HFFc6 (cell line): ENCODE data around the gene SPTLC1. TPM values are rescaled to one million over a fixed set of nuclear protein-coding genes. Genes with fewer than 3 reads are reported as not detected.

Experiments used
- DNase-seq: peaks from one replicate; pipeline ENCODE4 v3.0.0-alpha.2; 2018
- H3K27ac Mint-ChIP-seq: 2 replicates; pipeline ENCODE4 v1.8.0; 2020; ENCODE audit warnings: mild to moderate bottlenecking, mixed read lengths
- H3K27me3 Mint-ChIP-seq: 2 replicates; pipeline ENCODE4 v1.8.0; 2021; ENCODE audit warnings: mild to moderate bottlenecking, moderate library complexity, mixed read lengths; ENCODE audit not compliant: insufficient read depth
- H3K36me3 Mint-ChIP-seq: 2 replicates; pipeline ENCODE4 v1.8.0; 2021; ENCODE audit warnings: low read depth, mixed read lengths
- H3K4me1 Mint-ChIP-seq: 2 replicates; pipeline ENCODE4 v1.8.0; 2020; ENCODE audit warnings: low read depth, mixed read lengths
- H3K4me3 Mint-ChIP-seq: 2 replicates; pipeline ENCODE4 v1.8.0; 2020; ENCODE audit warnings: mild to moderate bottlenecking, moderate library complexity, mixed read lengths
- H3K9me3 Mint-ChIP-seq: 2 replicates; pipeline ENCODE4 v1.8.0; 2020; ENCODE audit warnings: mild to moderate bottlenecking, mixed read lengths
- total RNA-seq, 6 experiments: library from RNA; stranded (reverse); fragmentation: NEBNext Ultra II Directional; extraction: Animal tissue kit (Norgen Biotek cat#: 25700); gene quantifications; 2 replicates in 1 of 6; 3 replicates in 5 of 6; pipeline ENCODE4 v1.2.3, GENCODE V29; 2021
- TF ChIP-seq, protein P1 (sequence below): fragments of 200-600 bp; sonication (generic); IDR thresholded peaks from 2 replicates; pipeline ENCODE4 v1.5.0; 2021; ENCODE audit warnings: antibody characterized with exemption, mild to moderate bottlenecking

The SPTLC1 gene
- total RNA-seq, 6 experiments from 2014 or later: 56.2 to 67.2 (median 63.5) TPM

DNA sequence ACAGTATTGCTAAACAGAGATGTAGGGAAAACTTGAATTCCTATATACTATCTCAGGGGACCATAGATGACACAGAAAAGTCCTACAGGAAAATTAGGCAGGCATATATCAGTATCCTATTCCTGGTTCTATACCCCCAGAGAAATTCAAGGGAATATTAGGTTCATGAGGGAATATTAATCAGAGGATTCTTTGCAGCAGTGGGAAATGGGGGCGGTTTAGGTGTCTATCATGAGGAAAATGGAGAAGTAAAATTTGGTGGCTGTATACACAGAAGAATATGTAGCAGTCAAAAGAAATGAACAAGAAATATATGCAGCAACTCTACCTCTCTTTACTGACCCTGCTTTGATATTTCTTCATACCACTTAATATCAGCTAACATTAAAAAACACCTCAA lies 20.0 kb downstream of the SPTLC1 start:
- TF ChIP-seq, protein P1, sequence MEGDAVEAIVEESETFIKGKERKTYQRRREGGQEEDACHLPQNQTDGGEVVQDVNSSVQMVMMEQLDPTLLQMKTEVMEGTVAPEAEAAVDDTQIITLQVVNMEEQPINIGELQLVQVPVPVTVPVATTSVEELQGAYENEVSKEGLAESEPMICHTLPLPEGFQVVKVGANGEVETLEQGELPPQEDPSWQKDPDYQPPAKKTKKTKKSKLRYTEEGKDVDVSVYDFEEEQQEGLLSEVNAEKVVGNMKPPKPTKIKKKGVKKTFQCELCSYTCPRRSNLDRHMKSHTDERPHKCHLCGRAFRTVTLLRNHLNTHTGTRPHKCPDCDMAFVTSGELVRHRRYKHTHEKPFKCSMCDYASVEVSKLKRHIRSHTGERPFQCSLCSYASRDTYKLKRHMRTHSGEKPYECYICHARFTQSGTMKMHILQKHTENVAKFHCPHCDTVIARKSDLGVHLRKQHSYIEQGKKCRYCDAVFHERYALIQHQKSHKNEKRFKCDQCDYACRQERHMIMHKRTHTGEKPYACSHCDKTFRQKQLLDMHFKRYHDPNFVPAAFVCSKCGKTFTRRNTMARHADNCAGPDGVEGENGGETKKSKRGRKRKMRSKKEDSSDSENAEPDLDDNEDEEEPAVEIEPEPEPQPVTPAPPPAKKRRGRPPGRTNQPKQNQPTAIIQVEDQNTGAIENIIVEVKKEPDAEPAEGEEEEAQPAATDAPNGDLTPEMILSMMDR: no peak
- Mint-ChIP-seq H3K27ac (no peak overlapping the region), H3K9me3 (no peaks in the 10 kb centered on the region)

GRCh38 chr9:92094655-92095054 lies 20.6 kb downstream of the SPTLC1 start:
- peaks cover 31% of the 10 kb centered on the region for H3K4me1 Mint-ChIP-seq
- no peaks in the 10 kb centered on the region; the same call in 1 of the 2 replicates for H3K27me3 Mint-ChIP-seq
- peak overlapping the region; percentile 2; the same call in 1 of the 2 replicates for H3K27ac Mint-ChIP-seq
- H3K36me3 Mint-ChIP-seq: peaks cover 21% of the 10 kb centered on the region
- peak; percentile 9 for DNase-seq
- no peak overlapping the region for H3K4me3 Mint-ChIP-seq
- TF ChIP-seq, protein P1: no peak
- H3K9me3 Mint-ChIP-seq: no peaks in the 10 kb centered on the region

More for the DNA sequence above, 20.0 kb downstream of the SPTLC1 start:
- no peak for DNase-seq
- peaks cover 21% of the 10 kb centered on the region for H3K36me3 Mint-ChIP-seq
- peaks cover 36% of the 10 kb centered on the region for H3K4me1 Mint-ChIP-seq
- no peak overlapping the region for H3K4me3 Mint-ChIP-seq
- no peaks in the 10 kb centered on the region; the same call in 1 of the 2 replicates for H3K27me3 Mint-ChIP-seq

DNA sequence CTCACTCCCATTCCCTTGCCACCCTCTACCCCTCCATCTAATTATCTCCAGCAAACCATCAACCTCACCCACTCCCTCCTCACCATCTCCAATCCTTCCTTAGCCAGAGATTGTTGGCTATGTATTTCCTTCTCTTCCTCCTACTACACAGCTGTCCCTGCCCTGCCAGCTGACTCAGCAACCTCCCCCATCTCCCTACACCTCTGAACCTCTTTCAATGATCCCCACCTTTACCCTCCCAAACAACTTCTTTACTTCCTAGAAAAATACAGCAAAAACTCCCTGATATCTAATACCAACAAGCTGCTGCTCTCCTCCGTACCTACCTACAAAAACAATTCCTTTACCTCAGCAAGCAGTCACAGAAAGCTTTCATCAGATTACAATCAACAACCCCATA lies 37.3 kb downstream of the SPTLC1 start:
- Mint-ChIP-seq H3K4me3 (no peak overlapping the region), H3K4me1 (no peaks in the 10 kb centered on the region), H3K36me3 (peaks cover 4% of the 10 kb centered on the region; the same call in 1 of the 2 replicates), H3K9me3 (no peaks in the 10 kb centered on the region), H3K27ac (no peak overlapping the region), H3K27me3 (no peaks in the 10 kb centered on the region)
- DNase-seq: no peak
- TF ChIP-seq, protein P1: no peak

- Mint-ChIP-seq H3K4me3 (no peak overlapping the region), H3K36me3 (peaks cover 6% of the 10 kb centered on the region; the same call in 1 of the 2 replicates), H3K9me3 (no peaks in the 10 kb centered on the region), H3K4me1 (no peaks in the 10 kb centered on the region), H3K27ac (no peak overlapping the region), H3K27me3 (no peaks in the 10 kb centered on the region)
- TF ChIP-seq, protein P1: no peak
- DNase-seq: no peak
Measured at GRCh38 chr9:92071634-92072033, 43.6 kb downstream of the SPTLC1 start.

- H3K9me3 Mint-ChIP-seq: peaks cover 20% of the 10 kb centered on the region
- H3K27ac Mint-ChIP-seq: peak overlapping the region; percentile 5; the same call in 1 of the 2 replicates
- DNase-seq: no peak
- H3K27me3 Mint-ChIP-seq: no peaks in the 10 kb centered on the region
- TF ChIP-seq, protein P1: no peak
- no peak overlapping the region for H3K4me3 Mint-ChIP-seq
- peaks cover 10% of the 10 kb centered on the region for H3K4me1 Mint-ChIP-seq
- H3K36me3 Mint-ChIP-seq: peaks cover 45% of the 10 kb centered on the region
Measured at GRCh38 chr9:92066168-92066567, 49.0 kb downstream of the SPTLC1 start.

GRCh38 chr9:92064711-92065110 lies 50.5 kb downstream of the SPTLC1 start:
- no peaks in the 10 kb centered on the region for H3K27me3 Mint-ChIP-seq
- H3K4me3 Mint-ChIP-seq: no peak overlapping the region
- peak; percentile 13 for DNase-seq
- peaks cover 59% of the 10 kb centered on the region for H3K36me3 Mint-ChIP-seq
- peaks cover 20% of the 10 kb centered on the region for H3K9me3 Mint-ChIP-seq
- TF ChIP-seq, protein P1: no peak
- peak overlapping the region; percentile 66 for H3K27ac Mint-ChIP-seq
- peaks cover 10% of the 10 kb centered on the region for H3K4me1 Mint-ChIP-seq
